ENCODE results near the gene SOD1. TPM values are rescaled to one million over a fixed set of nuclear protein-coding genes. Genes with fewer than 3 reads are reported as not detected.

The SOD1 gene
- total RNA-seq, 2 donors from 2014 or later: 185 to 234 TPM

DNA sequence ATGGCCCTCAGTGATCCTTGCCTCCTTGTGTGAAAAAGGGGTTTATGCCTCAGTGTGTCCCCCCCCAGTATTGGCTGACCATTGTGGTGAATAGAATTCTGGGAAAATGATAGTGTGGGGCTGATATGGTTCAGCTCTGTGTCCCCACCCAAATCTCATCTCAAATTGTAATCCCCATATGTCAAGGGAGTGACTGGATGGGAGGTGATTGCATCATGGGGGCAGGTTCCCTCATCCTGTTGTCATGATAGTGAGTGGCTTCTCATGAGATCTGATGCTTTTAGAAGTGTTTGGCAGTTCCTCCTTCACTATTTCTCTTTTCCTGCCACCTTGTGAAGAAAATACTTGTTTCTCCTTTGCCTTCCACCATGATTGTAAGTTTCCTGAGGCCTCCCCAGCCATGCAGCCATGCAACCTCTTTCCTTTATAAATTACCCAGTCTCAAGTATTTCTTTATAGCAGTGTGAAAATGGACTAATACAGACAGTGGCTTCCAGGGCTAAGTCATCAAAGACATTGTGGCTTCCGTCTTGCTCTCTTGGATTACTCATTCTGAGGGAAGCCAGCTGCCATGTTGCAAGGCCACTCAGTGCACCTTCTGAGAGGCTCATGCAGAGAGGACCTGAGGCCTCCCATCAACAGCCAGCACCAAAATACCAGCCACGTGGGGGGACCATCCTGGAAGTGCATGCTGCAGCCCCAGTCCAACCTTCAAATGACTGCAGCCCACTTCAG, 40.6 kb upstream of the SOD1 start:
- H3K4me1 Mint-ChIP-seq: peaks cover 4% of the 10 kb centered on the region
- DNase-seq: no peak
- H3K36me3 ChIP-seq (ENCODE audit: control insufficient read depth, insufficient read depth, low read length): no peaks in the 10 kb centered on the region
- H3K27ac Mint-ChIP-seq: no peak overlapping the region
- 77 to 83% methylated on average over 1 to 2 of the region's 2 CpGs for WGBS, 2 experiments (ENCODE audit: insufficient coverage in 1 of 2, insufficient read length in 1 of 2)
- H3K9me3 Mint-ChIP-seq: peaks cover 4% of the 10 kb centered on the region
- H3K4me3 ChIP-seq (ENCODE audit: low read length): no peak overlapping the region
- H3K4me1 ChIP-seq (ENCODE audit: control insufficient read depth, insufficient read depth, low read length): no peaks in the 10 kb centered on the region
- H3K27ac ChIP-seq (ENCODE audit: low read depth, low read length): no peak overlapping the region
- H3K9ac ChIP-seq (ENCODE audit: extremely low read depth, low read length, poor library complexity, severe bottlenecking): no peak overlapping the region
- no peak for TF ChIP-seq CTCF (conservative IDR thresholded peaks at IDR 0.05)
- H3K27me3 ChIP-seq (ENCODE audit: control insufficient read depth, insufficient read depth, low read length, poor library complexity, severe bottlenecking): no peaks in the 10 kb centered on the region
- H3K4me3 Mint-ChIP-seq: no peak overlapping the region
- no peaks in the 10 kb centered on the region for H3K36me3 Mint-ChIP-seq (ENCODE audit: low read depth)
- no peaks in the 10 kb centered on the region for H3K27me3 Mint-ChIP-seq (ENCODE audit: insufficient read depth)
- H3K9me3 ChIP-seq (ENCODE audit: control insufficient read depth, low read length): no peaks in the 10 kb centered on the region

DNA sequence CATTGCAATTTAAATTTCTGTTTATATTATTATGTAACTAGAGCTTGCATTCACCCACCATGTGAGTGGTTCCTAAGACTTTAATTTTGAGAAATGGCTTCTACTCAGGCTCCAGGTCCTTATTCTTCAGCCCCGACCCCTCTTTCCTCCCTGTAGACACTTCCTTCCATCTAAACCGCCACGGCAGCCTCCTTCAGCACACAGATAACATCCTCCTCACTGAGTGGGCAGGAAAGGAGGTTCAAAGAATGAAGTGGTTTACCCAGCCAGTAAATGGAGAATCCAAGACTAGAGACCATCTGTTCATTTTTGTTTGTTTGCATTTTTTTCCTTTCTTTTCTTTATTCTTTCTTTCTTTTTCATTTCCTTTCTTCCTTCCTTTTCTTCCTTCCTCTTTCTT, 37.1 kb upstream of the SOD1 start:
- H3K4me3 Mint-ChIP-seq: no peak overlapping the region
- Histone ChIP-seq H3K27me3 (ENCODE audit: control insufficient read depth, insufficient read depth, low read length, poor library complexity, severe bottlenecking) (no peaks in the 10 kb centered on the region), H3K36me3 (ENCODE audit: control insufficient read depth, insufficient read depth, low read length) (no peaks in the 10 kb centered on the region), H3K4me3 (ENCODE audit: low read length) (no peak overlapping the region), H3K9me3 (ENCODE audit: control insufficient read depth, low read length) (no peaks in the 10 kb centered on the region), H3K9ac (ENCODE audit: extremely low read depth, low read length, poor library complexity, severe bottlenecking) (no peak overlapping the region), H3K4me1 (ENCODE audit: control insufficient read depth, insufficient read depth, low read length) (no peaks in the 10 kb centered on the region), H3K27ac (ENCODE audit: low read depth, low read length) (no peak overlapping the region)
- H3K36me3 Mint-ChIP-seq (ENCODE audit: low read depth): no peaks in the 10 kb centered on the region
- H3K27ac Mint-ChIP-seq: no peak overlapping the region
- H3K27me3 Mint-ChIP-seq (ENCODE audit: insufficient read depth): no peaks in the 10 kb centered on the region
- TF ChIP-seq CTCF (conservative IDR thresholded peaks at IDR 0.05): no peak
- 97% methylated on average over 3 of the region's 3 CpGs; no CpG with 5 or more reads in 1 of the 2 experiments for WGBS, 2 experiments (ENCODE audit: insufficient coverage in 1 of 2, insufficient read length in 1 of 2)
- H3K9me3 Mint-ChIP-seq: peaks cover 4% of the 10 kb centered on the region
- H3K4me1 Mint-ChIP-seq: peaks cover 4% of the 10 kb centered on the region
- no peak for DNase-seq

DNA sequence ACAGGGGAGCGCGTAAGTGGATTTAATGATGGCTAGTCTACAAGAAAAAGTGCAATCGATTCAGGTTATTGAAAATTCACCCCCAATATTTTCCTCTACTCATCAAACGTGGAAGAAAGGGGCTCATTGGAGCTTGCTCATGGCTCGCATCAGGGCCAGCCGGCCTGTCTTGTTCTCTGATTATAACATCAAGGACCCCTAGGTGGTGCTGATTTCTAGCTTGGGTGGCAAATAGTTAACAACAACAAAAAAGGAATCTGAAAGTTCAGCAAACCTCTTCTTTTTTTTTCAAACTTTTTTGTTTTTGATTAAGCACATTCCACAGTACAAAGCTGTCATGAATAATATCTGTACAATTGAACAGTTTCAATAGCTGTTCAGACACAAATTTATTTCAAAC, 35.8 kb upstream of the SOD1 start:
- no peaks in the 10 kb centered on the region for H3K9me3 ChIP-seq (ENCODE audit: control insufficient read depth, low read length)
- peak; percentile 70 for TF ChIP-seq CTCF (conservative IDR thresholded peaks at IDR 0.05)
- H3K36me3 ChIP-seq (ENCODE audit: control insufficient read depth, insufficient read depth, low read length): no peaks in the 10 kb centered on the region
- Mint-ChIP-seq H3K27me3 (ENCODE audit: insufficient read depth) (no peaks in the 10 kb centered on the region), H3K27ac (no peak overlapping the region), H3K9me3 (peaks cover 4% of the 10 kb centered on the region), H3K4me3 (no peak overlapping the region), H3K36me3 (ENCODE audit: low read depth) (no peaks in the 10 kb centered on the region), H3K4me1 (peaks cover 4% of the 10 kb centered on the region)
- no peak overlapping the region for H3K27ac ChIP-seq (ENCODE audit: low read depth, low read length)
- H3K27me3 ChIP-seq (ENCODE audit: control insufficient read depth, insufficient read depth, low read length, poor library complexity, severe bottlenecking): no peaks in the 10 kb centered on the region
- 50 to 74% methylated on average over 1 to 6 of the region's 6 CpGs for WGBS, 2 experiments (ENCODE audit: insufficient coverage in 1 of 2, insufficient read length in 1 of 2)
- no peaks in the 10 kb centered on the region for H3K4me1 ChIP-seq (ENCODE audit: control insufficient read depth, insufficient read depth, low read length)
- H3K4me3 ChIP-seq (ENCODE audit: low read length): no peak overlapping the region
- no peak for DNase-seq
- H3K9ac ChIP-seq (ENCODE audit: extremely low read depth, low read length, poor library complexity, severe bottlenecking): no peak overlapping the region
